ENCODE results near the gene HDAC4. TPM values are rescaled to one million over a fixed set of nuclear protein-coding genes. Genes with fewer than 3 reads are reported as not detected.

The HDAC4 gene
- total RNA-seq, 1 experiment from 2014 or later: 47.6 TPM

DNA sequence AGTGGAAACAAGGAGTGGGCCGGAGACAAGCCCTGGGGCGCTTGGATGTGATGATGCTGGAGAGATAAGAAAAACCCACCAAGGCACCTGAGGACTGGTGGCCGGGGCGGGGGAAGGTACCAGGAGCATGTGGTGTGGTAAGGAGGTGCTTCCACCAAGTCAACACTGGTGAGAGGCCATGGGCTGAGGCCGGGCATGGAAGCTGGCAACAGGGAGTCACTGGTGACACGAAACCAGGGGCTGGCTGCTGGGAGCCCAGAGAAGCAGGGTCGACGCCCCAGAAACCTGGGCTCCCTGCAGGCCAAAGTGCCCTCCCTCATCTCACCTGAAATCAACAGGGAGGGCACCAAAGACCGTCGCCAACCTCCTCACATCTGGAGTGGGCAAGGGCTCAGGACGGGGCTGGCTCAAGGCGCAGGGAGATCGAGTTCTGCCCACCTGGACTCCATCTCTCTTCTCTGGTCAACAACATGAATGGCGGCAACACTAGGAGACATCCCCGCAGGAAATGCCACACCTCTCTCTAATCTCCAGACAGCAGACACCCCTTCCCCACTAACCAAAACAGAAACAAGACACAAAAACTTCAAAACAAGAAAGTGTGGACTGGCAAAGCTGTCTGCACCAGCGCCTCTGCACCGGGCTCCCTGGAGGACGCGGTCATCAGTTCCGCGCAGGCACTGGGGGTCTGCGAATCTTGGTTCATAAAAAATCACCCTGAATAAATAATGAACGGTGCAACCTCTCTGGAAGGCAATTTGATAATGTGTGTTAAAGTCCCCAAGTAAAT is 185.5 kb downstream of the HDAC4 start:
- H2AFZ ChIP-seq (ENCODE audit: low read depth, low read length, poor library complexity, severe bottlenecking): no peak overlapping the region
- ATAC-seq (no peak), DNase-seq (ENCODE audit: low read depth, low spot score) (no peak)
- no peaks in the 10 kb centered on the region for H4K20me1 ChIP-seq (ENCODE audit: insufficient read depth)
- CTCF ChIA-PET: no interaction called here
- no peak overlapping the region for H3K4me3 ChIP-seq (replicated peaks in 1 of 2; ENCODE audit: low read depth in 1 of 2, low read length in 2 of 2)
- H3K79me2 ChIP-seq (ENCODE audit: insufficient read depth, low read length): 0 out of 2 replicates have a peak, but pooled peaks cover 5% of the 10 kb centered on the region
- no peaks in the 10 kb centered on the region for H3K9me3 ChIP-seq (ENCODE audit: control insufficient read depth in 1 of 2, insufficient read depth in 1 of 2, low read depth in 1 of 2, low read length in 2 of 2)
- RAD21 ChIA-PET (ENCODE audit: low non-redundant PET in 1 of 2, low total read pairs in 2 of 2, uncharacterized antibody in 2 of 2, unreplicated experiment in 2 of 2): interaction anchor here in 1 of 2 experiments (0.6 kb wide), 1 partner anchor 518 kb away, joined by 3 read pairs; no protein-coding TSS in a partner anchor
- H3K9ac ChIP-seq (ENCODE audit: low read length): no peak overlapping the region
- BruUV-seq (replicated peaks): no TSS peak
- no peak for TF ChIP-seq TCF7L2 (IDR thresholded peaks at IDR 0.05; ENCODE audit: borderline replicate concordance, extremely low read depth, insufficient read depth, insufficient read length)
- TF ChIP-seq EZH2 (IDR thresholded peaks at IDR 0.05): no peak
- TF ChIP-seq SRF (IDR thresholded peaks at IDR 0.05; ENCODE audit: low read depth): no peak
- TF ChIP-seq JUND (IDR thresholded peaks at IDR 0.05): no peak
- TF ChIP-seq, protein P1, sequence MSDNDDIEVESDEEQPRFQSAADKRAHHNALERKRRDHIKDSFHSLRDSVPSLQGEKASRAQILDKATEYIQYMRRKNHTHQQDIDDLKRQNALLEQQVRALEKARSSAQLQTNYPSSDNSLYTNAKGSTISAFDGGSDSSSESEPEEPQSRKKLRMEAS (IDR thresholded peaks at IDR 0.05): no peak
- TF ChIP-seq, protein P2, sequence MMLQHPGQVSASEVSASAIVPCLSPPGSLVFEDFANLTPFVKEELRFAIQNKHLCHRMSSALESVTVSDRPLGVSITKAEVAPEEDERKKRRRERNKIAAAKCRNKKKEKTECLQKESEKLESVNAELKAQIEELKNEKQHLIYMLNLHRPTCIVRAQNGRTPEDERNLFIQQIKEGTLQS (IDR thresholded peaks at IDR 0.05): no peak
- TF ChIP-seq, protein P3, sequence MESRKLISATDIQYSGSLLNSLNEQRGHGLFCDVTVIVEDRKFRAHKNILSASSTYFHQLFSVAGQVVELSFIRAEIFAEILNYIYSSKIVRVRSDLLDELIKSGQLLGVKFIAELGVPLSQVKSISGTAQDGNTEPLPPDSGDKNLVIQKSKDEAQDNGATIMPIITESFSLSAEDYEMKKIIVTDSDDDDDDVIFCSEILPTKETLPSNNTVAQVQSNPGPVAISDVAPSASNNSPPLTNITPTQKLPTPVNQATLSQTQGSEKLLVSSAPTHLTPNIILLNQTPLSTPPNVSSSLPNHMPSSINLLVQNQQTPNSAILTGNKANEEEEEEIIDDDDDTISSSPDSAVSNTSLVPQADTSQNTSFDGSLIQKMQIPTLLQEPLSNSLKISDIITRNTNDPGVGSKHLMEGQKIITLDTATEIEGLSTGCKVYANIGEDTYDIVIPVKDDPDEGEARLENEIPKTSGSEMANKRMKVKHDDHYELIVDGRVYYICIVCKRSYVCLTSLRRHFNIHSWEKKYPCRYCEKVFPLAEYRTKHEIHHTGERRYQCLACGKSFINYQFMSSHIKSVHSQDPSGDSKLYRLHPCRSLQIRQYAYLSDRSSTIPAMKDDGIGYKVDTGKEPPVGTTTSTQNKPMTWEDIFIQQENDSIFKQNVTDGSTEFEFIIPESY (IDR thresholded peaks at IDR 0.05; ENCODE audit: extremely low read depth, insufficient replicate concordance, low read length): no peak
- no peak for TF ChIP-seq ZNF274 (IDR thresholded peaks at IDR 0.05; ENCODE audit: low read depth, low read length)
- TF ChIP-seq, protein P4, sequence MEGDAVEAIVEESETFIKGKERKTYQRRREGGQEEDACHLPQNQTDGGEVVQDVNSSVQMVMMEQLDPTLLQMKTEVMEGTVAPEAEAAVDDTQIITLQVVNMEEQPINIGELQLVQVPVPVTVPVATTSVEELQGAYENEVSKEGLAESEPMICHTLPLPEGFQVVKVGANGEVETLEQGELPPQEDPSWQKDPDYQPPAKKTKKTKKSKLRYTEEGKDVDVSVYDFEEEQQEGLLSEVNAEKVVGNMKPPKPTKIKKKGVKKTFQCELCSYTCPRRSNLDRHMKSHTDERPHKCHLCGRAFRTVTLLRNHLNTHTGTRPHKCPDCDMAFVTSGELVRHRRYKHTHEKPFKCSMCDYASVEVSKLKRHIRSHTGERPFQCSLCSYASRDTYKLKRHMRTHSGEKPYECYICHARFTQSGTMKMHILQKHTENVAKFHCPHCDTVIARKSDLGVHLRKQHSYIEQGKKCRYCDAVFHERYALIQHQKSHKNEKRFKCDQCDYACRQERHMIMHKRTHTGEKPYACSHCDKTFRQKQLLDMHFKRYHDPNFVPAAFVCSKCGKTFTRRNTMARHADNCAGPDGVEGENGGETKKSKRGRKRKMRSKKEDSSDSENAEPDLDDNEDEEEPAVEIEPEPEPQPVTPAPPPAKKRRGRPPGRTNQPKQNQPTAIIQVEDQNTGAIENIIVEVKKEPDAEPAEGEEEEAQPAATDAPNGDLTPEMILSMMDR (IDR thresholded peaks at IDR 0.05 in 2 of 3, conservative IDR thresholded peaks at IDR 0.05 in 1 of 3; ENCODE audit: borderline replicate concordance in 1 of 3, insufficient read depth in 1 of 3, low read depth in 2 of 3, low read length in 2 of 3): no peak
- TF ChIP-seq CEBPB (IDR thresholded peaks at IDR 0.05; ENCODE audit: low read depth): no peak
- no peak for TF ChIP-seq SIN3A (IDR thresholded peaks at IDR 0.05; ENCODE audit: low read depth)
- TF ChIP-seq CBX3 (IDR thresholded peaks at IDR 0.05; ENCODE audit: low read depth): no peak
- TF ChIP-seq FOSL1 (IDR thresholded peaks at IDR 0.05; ENCODE audit: low read depth): no peak
- peaks cover 3 to 13% of the 10 kb centered on the region in 2 experiments; a peak in 2 of 4 replicates for H3K4me1 ChIP-seq (ENCODE audit: control insufficient read depth in 1 of 2, insufficient read depth in 2 of 2, low read length in 2 of 2)
- no peaks in the 10 kb centered on the region for H3K27me3 ChIP-seq (ENCODE audit: insufficient read depth, low read length)
- intact Hi-C loops (cut with micrococcal nuclease): no loop called here
- no peaks in the 10 kb centered on the region for H3K9me2 ChIP-seq (ENCODE audit: insufficient read depth)
- POLR2A ChIA-PET: no interaction called here
- H3K4me2 ChIP-seq (ENCODE audit: low read length): no peak overlapping the region
- H3K27ac ChIP-seq (ENCODE audit: low read depth, low read length): no peak overlapping the region; the same call in 1 of the 2 replicates
- no peaks in the 10 kb centered on the region for H3K36me3 ChIP-seq (ENCODE audit: control insufficient read depth in 1 of 2, insufficient read depth in 2 of 2, low read length in 2 of 2)
